Stomach smooth muscle (tissue), 2 donors: ENCODE measurements around the gene RBM39.
A peak's percentile ranks its signal among the peaks of the same experiment; 100 is the strongest.
"Not testable (repeated sequence)": the region's sequence is repeated elsewhere in the genome, so short reads cannot be mapped to it uniquely, and the experiment has no call there.

Experiments
- H3K27ac ChIP-seq: one replicate; pipeline ENCODE4 v1.7.0; 2013; ENCODE audit warnings: mild to moderate bottlenecking, low read length, inconsistent platforms
- H3K27me3 ChIP-seq, 2 donors: one replicate each; pipeline ENCODE4 v1.7.0; 2013; ENCODE audit warnings: low read length in 2 of 2; ENCODE audit not compliant: insufficient read depth in 2 of 2, control insufficient read depth in 1 of 2
- H3K36me3 ChIP-seq, 2 donors: one replicate each; pipeline ENCODE4 v1.7.0; 2013; ENCODE audit warnings: low read length in 2 of 2; ENCODE audit not compliant: control insufficient read depth in 2 of 2, insufficient read depth in 2 of 2
- H3K4me1 ChIP-seq: one replicate; pipeline ENCODE4 v1.7.0; 2013; ENCODE audit warnings: low read length; ENCODE audit not compliant: control insufficient read depth, insufficient read depth
- H3K4me3 ChIP-seq, 2 donors: one replicate each; pipeline ENCODE4 v1.7.0; 2013; ENCODE audit warnings: low read length in 2 of 2
- H3K9ac ChIP-seq, 2 donors: one replicate each; pipeline ENCODE4 v1.7.0; 2013; ENCODE audit warnings: low read length in 2 of 2, mild to moderate bottlenecking in 1 of 2
- H3K9me3 ChIP-seq, 2 donors: one replicate each; pipeline ENCODE4 v1.7.0; 2013; ENCODE audit warnings: low read length in 2 of 2; ENCODE audit not compliant: control insufficient read depth in 2 of 2
- donor health status: healthy.
- donor health status: Pancreatic carcinoma.

Gene RBM39

DNA sequence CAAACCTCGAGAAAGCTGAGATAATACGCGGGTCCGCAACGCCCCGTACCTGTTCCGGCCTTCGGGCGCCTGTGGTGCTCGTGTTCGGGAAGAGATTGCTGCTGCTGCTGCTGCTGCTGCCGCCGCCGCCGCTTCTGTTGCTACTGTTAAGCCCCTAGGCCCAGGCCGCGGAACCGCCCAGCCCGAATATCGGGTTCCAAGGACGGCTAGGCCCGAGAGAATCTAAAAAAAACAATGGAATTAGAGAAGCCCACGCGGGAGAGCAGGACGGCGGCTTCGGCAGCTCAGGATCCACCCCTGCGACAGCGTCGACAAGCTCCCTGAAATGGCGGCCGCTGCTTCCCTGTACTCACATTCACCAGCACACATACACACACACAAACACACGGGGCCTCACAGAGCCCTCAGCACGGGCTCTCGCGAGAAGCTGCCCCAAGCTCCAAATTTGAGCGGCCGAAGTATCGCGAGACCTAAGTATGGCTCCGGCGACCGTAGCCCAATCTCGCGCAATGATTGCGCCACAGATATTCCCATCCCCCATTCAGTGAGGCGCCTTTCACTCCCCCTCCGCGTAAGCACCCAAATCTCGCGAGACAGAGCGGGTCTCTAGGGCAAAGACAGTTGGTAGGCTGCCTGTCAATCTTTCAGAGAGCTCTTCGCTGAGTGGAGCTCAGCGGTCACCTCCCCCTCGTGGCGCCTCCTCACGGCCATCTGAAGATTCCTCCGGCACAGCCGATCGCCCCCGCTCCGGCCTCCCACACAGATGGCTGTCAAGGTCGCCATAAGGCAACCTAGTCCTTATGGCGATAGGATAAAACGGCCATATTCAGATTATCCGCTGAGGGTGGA is at the start of gene RBM39:
Gene RBM39 (minus strand): TSS at position 369 of the 849 bp plus-strand sequence. CDS start 1,386 bp downstream, outside the sequence.
- peak within 1 kb of the TSS; percentile 100 for H3K27ac ChIP-seq
- peak within 1 kb of the TSS; percentile 99 to 100 for H3K9ac ChIP-seq
- H3K9me3 ChIP-seq = no peaks in the 10 kb centered on the region
- peak within 1 kb of the TSS; percentile 93 to 98 for H3K4me3 ChIP-seq
- peaks cover 23% of the 10 kb centered on the region for H3K4me1 ChIP-seq
- no peaks in the 10 kb centered on the region for H3K27me3 ChIP-seq
- H3K36me3 ChIP-seq = peaks cover 19 to 23% of the 10 kb centered on the region in 2 donors

DNA sequence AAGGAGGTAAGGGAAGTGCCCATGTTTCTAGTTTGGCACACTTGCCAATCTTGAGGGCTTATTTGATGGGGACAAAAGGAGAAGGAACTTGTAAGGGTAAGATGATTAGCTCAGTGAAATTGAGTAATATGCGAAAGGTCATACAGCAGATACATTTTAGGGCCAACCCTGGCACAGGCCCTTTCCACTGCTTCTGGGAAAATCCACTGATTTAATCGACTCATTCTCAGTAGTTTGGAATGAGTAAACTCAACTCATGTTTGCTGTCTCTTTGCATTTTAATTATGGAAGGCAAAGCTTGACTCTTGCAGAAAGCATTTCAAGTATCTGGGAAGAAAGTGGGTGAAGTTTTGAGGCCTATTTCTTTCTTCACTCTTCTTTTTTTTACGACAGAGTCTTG is 49.8 kb upstream of the RBM39 start:
- no peaks in the 10 kb centered on the region for H3K9me3 ChIP-seq
- H3K27me3 ChIP-seq = no peaks in the 10 kb centered on the region
- no peak overlapping the region for H3K9ac ChIP-seq
- H3K36me3 ChIP-seq = no peaks in the 10 kb centered on the region
- no peak overlapping the region for H3K27ac ChIP-seq
- no peak overlapping the region for H3K4me3 ChIP-seq
- H3K4me1 ChIP-seq = peaks cover 3% of the 10 kb centered on the region

DNA sequence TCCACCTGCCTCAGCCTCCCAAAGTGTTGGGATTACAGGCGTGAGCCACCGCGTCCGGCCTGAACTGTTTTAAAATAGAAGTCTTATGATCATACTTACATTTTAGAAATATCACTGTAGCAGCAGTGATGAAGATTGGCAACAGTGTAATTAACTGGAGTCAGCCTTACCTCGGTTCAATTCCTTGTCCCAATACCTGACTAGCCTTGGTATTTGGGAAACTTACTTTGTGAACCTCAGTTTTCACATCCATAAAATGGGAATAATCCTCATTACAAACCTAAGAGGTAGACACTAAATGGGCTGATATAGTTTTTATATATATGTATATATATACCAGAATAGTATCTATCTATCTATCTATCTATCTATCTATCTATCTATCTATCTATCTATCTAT is 49.0 kb upstream of the RBM39 start:
- Histone ChIP-seq H3K4me3 (no peak overlapping the region), H3K9me3 (no peaks in the 10 kb centered on the region), H3K4me1 (no peaks in the 10 kb centered on the region), H3K27ac (no peak overlapping the region), H3K36me3 (no peaks in the 10 kb centered on the region), H3K9ac (no peak overlapping the region), H3K27me3 (no peaks in the 10 kb centered on the region)

DNA sequence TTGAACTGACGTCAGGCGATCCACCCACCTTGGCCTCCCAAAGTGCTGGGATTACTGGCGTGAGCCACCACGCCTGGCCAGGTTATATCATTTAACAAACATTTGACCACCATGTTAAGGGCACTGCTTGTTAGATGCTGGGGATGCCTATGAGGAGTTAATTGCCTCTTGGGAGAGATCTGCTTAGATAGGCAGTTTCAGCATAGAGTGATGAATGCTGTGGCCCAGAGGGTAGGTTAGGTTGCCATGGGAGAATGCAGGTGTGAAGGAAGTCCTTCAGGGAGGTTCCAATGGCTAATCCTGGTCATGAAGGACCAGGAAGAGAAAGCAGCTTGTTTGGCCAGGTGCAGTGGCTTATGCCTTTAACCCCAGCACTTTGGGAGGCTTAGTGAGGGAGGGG is 46.7 kb upstream of the RBM39 start:
- Histone ChIP-seq H3K9me3 (no peaks in the 10 kb centered on the region), H3K4me1 (no peaks in the 10 kb centered on the region), H3K9ac (no peak overlapping the region), H3K27ac (no peak overlapping the region), H3K36me3 (no peaks in the 10 kb centered on the region), H3K27me3 (no peaks in the 10 kb centered on the region), H3K4me3 (no peak overlapping the region)

DNA sequence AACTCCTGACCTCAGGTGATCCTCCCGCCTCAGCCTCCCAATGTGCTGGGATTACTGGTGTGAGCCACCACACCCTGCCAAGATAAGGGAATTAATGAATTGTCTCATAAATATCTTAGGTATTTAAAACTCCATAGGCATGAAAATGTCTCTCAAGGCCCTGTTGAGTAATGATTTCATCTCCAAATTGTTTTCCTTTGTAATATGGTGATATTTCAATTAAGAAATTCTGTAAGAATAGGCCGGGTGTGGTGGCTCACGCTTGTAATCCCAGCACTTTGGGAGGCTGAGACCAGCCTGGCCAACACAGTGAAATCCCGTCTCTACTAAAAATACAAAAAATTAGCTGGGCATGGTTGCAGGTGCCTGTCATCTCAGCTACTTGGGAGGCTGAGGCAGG is 43.5 kb upstream of the RBM39 start:
- not testable (repeated sequence) for H3K27me3 ChIP-seq, H3K4me3 ChIP-seq, H3K4me1 ChIP-seq, H3K36me3 ChIP-seq, H3K9me3 ChIP-seq, H3K27ac ChIP-seq, H3K9ac ChIP-seq

DNA sequence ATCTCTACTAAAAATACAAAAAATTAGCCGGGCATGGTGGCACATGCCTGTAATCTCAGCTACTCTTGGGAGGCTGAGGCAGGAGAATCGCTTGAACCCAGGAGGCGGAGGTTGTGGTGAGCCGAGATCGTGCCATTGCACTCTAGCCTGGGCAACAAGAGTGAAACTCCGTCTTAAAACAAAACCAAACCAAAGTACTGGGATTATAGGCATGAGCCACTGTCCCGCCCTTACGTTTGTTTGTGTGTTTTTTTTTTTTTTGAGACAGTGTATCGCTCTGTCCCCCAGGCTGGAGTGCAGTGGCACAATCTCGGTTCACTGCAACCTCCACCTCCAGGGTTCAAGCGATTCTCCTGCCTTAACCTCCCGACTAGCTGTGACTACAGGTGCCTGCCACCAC is 41.8 kb upstream of the RBM39 start:
- H3K9me3 ChIP-seq, H3K36me3 ChIP-seq, H3K9ac ChIP-seq, H3K27ac ChIP-seq, H3K4me3 ChIP-seq, H3K4me1 ChIP-seq, H3K27me3 ChIP-seq: not testable (repeated sequence)

DNA sequence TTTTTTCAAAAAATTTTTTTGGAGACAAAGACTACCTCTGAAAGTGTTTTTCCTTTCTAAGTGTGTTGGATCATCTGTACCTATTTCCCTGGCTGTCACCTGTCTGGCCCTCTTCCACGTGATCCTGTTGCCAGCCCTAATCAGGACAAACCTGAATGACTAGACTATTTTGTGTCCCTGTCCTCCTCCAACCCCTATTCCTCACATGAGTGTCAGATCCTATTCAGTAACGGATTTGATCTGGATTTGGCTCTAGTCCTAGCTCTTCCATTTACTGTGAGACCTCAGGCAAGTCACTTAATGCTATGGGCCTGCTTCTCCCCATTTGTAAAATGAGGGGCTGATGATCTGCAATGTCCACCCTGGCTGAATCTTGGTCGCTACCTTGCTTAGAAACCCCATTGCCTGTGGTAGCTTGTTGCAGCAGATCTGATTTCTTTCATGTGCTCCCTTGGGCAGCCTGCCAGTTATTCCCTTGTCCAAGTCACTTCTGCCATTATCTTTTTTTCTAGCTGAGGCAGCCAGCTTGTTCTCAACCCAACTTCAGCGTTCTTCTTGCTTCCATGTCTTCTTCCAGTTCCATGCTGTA is 34.5 kb upstream of the RBM39 start:
- Histone ChIP-seq H3K27me3 (no peaks in the 10 kb centered on the region), H3K9ac (peak overlapping the region in 1 of 2 donors; percentile 13), H3K4me3 (no peak overlapping the region), H3K36me3 (peaks cover 2 to 8% of the 10 kb centered on the region in 2 donors), H3K27ac (no peak overlapping the region), H3K9me3 (no peaks in the 10 kb centered on the region), H3K4me1 (peaks cover 23% of the 10 kb centered on the region)

GRCh38 chr20:35774391-35774790 is 32.3 kb upstream of the RBM39 start:
- H3K36me3 ChIP-seq = peaks cover 0 to 8% of the 10 kb centered on the region in 2 donors
- no peaks in the 10 kb centered on the region for H3K9me3 ChIP-seq
- H3K4me3 ChIP-seq = no peak overlapping the region
- H3K4me1 ChIP-seq = peaks cover 36% of the 10 kb centered on the region
- no peak overlapping the region for H3K27ac ChIP-seq
- no peak overlapping the region for H3K9ac ChIP-seq
- H3K27me3 ChIP-seq = no peaks in the 10 kb centered on the region

- H3K27ac ChIP-seq = peak overlapping the region; percentile 83
- no peaks in the 10 kb centered on the region for H3K27me3 ChIP-seq
- H3K9ac ChIP-seq = peak overlapping the region; percentile 13 to 89
- H3K4me1 ChIP-seq = peaks cover 39% of the 10 kb centered on the region
- H3K4me3 ChIP-seq = peak overlapping the region; percentile 87
- H3K36me3 ChIP-seq = peaks cover 0 to 8% of the 10 kb centered on the region in 2 donors
- no peaks in the 10 kb centered on the region for H3K9me3 ChIP-seq
Observed at GRCh38 chr20:35773154-35773751, 31.2 kb upstream of the RBM39 start.

DNA sequence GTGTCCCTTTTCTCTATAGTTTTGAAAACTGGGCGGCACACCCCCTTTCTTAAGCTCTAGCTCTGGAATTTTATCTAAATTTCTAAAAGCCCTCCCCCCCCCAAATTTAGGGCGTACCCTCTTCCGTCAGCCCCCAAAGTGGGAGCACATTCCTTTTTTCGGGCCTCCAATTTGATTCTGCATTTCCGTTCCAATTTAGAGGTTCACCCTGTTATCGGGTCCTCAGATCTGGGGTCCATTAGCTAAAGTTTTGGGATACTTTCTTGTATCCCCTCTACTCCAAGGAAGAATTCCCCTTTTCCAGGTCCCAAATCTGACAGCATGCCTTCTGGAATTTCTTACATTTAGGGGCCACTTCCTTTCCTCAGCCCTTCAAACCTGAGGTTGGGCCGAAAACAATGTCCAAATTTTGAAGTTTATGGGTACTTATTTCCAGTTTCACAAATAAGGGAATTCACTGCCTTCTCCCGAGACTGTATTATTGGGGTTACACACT is 30.6 kb upstream of the RBM39 start:
- Histone ChIP-seq H3K27me3 (no peaks in the 10 kb centered on the region), H3K9ac (peak overlapping the region; percentile 89 to 94), H3K4me3 (peak overlapping the region; percentile 87), H3K27ac (peak overlapping the region; percentile 83), H3K4me1 (peaks cover 39% of the 10 kb centered on the region), H3K36me3 (peaks cover 0 to 8% of the 10 kb centered on the region in 2 donors), H3K9me3 (no peaks in the 10 kb centered on the region)
